Coronary artery (tissue), 2 donors: ENCODE results near the gene CSTPP1.

Experiments
- DNase-seq: peaks from one replicate; pipeline ENCODE4 v3.0.0-alpha.2; 2017; ENCODE audit warnings: low spot score
- H3K27ac ChIP-seq, 2 donors: fragments of 200-600 bp; sonication (generic); one replicate each; pipeline ENCODE4 v1.5.1; 2016 to 2019
- H3K4me3 ChIP-seq: fragments of 200-600 bp; sonication (generic); 2 replicates; pipeline ENCODE4 v1.5.1; 2016; ENCODE audit warnings: mild to moderate bottlenecking, moderate library complexity
- TF ChIP-seq, protein P1 (sequence below): fragments of 200-600 bp; sonication (generic); IDR thresholded peaks from one replicate; pipeline ENCODE4 v1.5.1; 2019; ENCODE audit warnings: antibody characterized with exemption

The CSTPP1 gene

DNA sequence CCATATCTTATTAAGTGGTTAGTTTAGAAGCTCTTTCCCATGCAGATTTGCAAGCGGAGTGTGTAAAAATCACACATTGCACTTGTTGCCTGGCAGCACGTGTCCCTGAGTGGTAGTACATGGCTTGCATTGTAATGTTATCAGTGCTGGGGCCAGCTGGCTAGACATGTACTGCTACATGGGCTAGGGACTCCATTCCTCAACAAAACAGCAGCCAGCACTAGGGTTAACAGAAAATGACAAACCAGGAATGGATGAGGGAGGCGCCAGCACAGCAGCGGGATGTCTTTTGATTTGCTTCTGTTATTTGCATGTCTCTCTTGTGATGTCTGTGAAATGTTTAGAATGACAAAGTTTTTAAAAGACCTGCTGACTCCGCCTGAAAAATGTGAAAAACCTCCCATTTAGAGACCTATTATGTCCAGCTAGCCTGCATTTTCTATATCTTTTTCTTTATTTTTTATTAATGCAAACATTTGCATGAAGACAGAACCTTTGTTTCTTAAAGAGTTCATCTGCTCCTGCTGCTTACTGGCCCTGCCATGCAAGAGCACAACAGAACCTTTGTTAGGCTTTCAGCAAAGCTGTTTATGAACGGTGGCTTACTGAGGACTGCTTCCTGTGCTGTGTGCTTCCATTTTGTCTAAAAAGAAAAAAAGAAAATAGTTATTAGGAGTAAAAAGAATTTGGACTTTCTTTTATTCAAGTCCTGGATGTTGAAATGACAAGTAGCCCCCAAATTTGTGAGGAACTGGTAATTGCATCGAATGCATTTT, 40.7 kb downstream of the CSTPP1 start:
- TF ChIP-seq, protein P1, sequence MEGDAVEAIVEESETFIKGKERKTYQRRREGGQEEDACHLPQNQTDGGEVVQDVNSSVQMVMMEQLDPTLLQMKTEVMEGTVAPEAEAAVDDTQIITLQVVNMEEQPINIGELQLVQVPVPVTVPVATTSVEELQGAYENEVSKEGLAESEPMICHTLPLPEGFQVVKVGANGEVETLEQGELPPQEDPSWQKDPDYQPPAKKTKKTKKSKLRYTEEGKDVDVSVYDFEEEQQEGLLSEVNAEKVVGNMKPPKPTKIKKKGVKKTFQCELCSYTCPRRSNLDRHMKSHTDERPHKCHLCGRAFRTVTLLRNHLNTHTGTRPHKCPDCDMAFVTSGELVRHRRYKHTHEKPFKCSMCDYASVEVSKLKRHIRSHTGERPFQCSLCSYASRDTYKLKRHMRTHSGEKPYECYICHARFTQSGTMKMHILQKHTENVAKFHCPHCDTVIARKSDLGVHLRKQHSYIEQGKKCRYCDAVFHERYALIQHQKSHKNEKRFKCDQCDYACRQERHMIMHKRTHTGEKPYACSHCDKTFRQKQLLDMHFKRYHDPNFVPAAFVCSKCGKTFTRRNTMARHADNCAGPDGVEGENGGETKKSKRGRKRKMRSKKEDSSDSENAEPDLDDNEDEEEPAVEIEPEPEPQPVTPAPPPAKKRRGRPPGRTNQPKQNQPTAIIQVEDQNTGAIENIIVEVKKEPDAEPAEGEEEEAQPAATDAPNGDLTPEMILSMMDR, result no peak
- H3K4me3 ChIP-seq, result no peak overlapping the region
- DNase-seq, result no peak
- no peak overlapping the region for H3K27ac ChIP-seq

DNA sequence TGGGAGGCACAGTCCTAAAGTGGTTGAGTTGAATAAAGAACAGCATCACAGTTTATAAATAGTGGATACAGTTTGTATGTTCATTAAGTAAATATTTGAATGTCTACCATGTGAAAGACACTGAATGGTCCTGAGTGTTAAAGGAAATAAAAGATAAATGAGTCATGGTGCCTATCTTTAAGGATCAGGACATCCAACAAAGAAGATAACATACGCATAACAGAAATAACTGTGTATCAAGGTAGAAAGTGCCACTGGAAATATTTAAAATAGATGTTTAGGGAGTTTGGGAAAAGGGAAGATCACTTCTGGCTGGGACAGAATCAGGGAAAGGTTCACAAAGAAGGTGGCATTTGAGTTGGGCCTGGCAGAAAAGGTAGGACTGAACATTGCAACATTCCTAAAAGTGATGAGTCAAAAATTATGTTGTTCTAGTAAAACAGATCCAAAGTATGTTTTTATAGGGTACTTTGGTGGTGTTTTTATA, 41.5 kb downstream of the CSTPP1 start:
- H3K4me3 ChIP-seq, result no peak overlapping the region
- H3K27ac ChIP-seq, result no peak overlapping the region
- TF ChIP-seq, protein P1, result no peak
- DNase-seq, result no peak

DNA sequence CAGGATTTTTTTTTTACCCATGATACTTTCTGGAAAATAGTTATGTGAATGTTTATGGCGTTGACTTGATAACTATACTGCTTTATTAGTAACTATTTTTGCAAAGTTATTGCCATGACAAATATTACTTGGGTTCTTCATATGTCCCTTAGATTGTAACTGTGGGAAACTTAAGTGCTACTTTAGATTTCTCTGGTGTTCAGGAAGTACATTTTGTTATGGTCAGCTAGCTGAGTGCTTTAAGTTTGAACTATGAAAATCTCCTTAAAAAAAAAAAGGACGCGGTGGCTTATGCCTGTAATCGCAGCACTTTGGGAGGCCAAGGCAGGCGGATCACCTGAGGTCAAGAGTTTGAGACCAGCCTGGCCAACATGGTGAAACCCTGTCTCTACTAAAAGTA, 42.8 kb downstream of the CSTPP1 start:
- Histone ChIP-seq H3K27ac (no peak overlapping the region), H3K4me3 (no peak overlapping the region)
- no peak for DNase-seq
- TF ChIP-seq, protein P1, result no peak

DNA sequence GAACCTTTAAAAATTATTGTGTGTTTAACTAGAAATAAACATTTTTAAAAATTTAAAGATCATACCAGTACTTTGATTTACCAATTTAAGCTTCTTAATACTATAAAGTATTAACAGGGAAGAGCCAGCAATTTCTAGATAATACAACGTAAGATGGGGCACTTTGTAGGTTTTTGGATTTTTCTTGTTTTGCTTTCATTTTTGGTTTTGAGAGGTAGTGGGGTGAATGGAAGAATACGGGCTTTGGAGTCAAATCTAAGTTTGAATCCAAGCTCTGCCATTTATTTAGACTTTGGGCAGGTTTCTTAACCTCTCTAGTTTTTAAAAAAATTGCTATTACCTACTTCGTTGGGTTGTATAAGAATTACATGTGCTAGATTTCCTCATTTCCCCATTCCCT, 44.9 kb downstream of the CSTPP1 start:
- H3K27ac ChIP-seq, result no peak overlapping the region
- no peak for DNase-seq
- H3K4me3 ChIP-seq, result no peak overlapping the region
- TF ChIP-seq, protein P1, result no peak

DNA sequence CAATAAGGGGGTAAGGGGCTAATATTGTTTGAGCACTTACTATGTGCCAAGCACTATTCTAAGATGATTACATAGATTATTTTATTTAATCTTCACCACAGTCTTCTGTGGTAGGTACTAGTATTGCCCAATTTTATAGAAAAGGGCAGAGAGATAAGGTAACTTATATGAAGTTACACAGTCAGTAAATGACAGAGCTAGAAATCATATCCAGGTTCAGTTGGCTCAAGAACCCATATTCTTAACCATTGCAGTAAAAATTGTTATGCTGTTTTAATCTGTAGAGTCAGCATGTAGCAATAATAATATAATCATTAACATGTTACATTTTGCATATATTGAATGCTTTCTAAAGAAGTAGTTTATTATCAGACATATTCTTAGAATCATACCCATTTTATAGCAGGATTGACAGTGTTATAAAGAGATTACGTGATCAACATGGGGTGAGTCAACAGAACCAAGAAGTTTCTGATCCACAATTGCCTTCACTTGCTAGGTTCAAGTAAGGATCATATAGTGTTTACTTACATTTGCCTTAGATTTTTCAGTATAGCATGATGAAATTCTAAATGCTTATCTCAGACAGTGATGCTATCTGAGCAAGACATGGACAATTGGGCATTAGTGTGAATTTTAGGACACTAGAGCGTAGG, 46.4 kb downstream of the CSTPP1 start:
- Histone ChIP-seq H3K27ac (no peak overlapping the region), H3K4me3 (no peak overlapping the region)
- TF ChIP-seq, protein P1, result no peak
- DNase-seq, result no peak

DNA sequence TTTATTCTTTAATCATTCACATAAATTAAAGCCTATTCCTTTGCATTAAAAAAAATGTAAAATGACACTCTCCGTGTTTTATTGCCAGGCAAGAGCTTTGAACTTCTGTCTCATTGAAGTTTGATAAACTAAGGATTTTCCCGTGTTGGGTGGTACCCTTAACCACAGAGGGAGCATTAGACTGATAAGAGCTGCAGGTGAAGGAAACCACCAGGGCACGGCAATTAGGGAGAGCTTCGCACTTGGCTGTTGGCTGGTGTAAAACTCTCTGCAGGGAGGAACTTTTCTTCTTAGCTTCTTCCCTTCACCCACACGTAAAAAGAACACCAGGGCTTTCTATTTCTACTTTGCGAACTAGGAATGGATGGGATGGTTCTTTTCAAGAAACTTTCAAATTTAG, 47.0 kb downstream of the CSTPP1 start:
- no peak for DNase-seq
- H3K4me3 ChIP-seq, result no peak overlapping the region
- H3K27ac ChIP-seq, result no peak overlapping the region
- TF ChIP-seq, protein P1, result no peak

DNA sequence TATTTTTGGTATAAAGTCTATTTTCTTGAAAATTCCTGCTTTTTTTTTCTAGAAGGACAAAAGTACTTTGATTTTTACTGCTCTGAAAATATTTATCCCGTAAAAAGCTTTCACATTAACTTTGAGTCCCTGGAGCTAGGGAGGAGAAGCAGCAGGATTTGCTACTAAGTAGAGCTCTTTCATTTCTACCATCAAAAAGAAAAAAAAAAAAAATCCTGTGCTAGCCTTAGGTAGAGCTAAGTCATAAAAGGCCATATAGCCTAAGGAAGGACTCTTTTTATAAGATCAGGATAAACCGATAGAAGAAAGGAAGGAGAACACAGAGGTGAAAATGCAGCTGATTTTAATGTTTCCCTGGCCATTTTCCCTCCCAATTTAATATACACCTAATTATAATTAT, 48.0 kb downstream of the CSTPP1 start:
- DNase-seq, result no peak
- TF ChIP-seq, protein P1, result no peak
- H3K4me3 ChIP-seq, result no peak overlapping the region

More for the DNA sequence above, 48.0 kb downstream of the CSTPP1 start:
- no peak overlapping the region for H3K27ac ChIP-seq
